GM18526 (cell line): ENCODE results near the gene DHDH.

Experiments
- POLR2A ChIP-seq: IDR thresholded peaks from 3 replicates; pipeline ENCODE4 v1.6.1; 2011; ENCODE audit not compliant: insufficient read length; ENCODE audit errors: extremely low read depth

The DHDH gene

DNA sequence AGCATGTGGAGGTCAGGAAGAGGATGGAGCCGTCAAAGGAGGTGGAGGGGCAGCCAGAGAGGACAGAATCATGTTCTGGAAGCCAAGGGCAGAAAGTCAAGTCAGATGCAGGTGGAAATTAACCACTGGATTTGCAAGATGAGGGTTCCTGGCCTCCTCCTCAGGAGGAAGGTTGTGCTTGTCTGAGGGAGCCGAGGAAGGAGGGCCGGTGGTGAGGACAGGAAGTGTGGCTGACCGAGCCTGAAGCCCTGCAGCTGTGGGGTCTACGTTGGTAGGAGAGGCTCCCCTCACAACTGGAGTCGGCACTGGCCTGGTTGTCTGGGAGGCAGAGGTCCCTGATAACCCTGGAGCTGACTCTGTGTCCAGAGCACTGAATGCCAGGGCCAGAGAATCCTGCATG is 15.4 kb upstream of the DHDH start:
- no peak for TF ChIP-seq POLR2A

DNA sequence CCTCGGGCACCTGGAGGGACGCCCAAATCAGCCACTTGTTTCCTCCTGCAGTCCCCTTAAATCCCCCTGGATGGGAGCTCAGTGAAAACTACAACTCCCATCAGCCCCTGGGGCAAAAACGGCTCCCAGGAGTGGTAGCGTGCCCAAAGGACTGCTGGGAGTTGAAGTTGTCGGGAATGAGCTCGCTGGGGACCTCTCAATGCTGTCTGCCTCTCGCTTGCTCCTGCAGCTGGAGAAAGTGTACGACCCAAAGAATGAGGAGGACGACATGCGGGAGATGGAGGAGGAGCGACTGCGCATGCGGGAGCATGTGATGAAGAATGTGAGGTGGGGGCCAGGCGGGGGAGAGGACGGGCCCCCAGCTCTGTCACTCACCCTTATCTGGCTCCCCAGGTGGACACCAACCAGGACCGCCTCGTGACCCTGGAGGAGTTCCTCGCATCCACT is 14.7 kb upstream of the DHDH start:
- TF ChIP-seq POLR2A: no peak

DNA sequence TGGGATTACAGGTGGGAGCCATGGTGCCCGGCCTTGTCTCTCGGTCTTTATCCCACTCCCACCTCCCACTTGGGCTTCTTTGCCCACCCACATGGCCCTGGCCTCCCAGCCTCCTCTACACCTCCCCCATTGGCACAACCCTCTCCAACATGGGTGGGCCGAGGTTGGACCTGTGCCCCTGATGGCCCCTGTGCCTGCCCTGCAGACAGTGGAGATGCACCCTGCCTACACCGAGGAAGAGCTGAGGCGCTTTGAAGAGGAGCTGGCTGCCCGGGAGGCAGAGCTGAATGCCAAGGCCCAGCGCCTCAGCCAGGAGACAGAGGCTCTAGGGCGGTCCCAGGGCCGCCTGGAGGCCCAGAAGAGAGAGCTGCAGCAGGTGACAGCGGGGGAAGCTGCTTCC is 12.6 kb upstream of the DHDH start:
- TF ChIP-seq POLR2A: no peak

DNA sequence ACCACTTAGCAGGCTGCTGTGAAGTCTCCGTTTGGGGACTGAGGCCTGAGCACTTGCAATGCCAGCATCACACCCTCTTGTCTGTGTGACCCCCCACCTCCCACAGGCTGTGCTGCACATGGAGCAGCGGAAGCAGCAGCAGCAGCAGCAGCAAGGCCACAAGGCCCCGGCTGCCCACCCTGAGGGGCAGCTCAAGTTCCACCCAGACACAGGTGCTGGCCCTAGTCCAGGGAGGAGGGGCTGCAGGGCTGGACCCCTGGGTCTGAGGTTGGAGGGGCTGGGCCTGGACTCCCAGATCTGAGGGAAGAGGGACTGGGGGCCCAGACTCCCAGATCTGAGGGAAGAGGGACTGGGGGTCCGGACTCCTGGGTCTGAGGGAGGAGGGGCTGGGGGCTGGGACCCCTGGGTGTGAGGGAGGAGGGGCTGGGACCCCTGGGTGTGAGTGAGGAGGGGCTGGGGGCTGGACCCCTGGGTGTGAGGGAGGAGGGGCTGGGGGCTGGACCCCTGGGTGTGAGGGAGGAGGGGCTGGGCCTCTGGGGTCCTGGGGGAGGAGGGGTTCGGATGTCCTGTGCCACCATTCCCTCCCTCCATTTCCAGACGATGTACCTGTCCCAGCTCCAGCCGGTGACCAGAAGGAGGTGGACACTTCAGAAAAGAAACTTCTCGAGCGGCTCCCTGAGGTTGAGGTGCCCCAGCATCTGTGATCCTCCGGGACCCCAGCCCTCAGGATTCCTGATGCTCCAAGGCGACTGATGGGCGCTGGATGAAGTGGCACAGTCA is 11.6 kb upstream of the DHDH start:
- TF ChIP-seq POLR2A: no peak

DNA sequence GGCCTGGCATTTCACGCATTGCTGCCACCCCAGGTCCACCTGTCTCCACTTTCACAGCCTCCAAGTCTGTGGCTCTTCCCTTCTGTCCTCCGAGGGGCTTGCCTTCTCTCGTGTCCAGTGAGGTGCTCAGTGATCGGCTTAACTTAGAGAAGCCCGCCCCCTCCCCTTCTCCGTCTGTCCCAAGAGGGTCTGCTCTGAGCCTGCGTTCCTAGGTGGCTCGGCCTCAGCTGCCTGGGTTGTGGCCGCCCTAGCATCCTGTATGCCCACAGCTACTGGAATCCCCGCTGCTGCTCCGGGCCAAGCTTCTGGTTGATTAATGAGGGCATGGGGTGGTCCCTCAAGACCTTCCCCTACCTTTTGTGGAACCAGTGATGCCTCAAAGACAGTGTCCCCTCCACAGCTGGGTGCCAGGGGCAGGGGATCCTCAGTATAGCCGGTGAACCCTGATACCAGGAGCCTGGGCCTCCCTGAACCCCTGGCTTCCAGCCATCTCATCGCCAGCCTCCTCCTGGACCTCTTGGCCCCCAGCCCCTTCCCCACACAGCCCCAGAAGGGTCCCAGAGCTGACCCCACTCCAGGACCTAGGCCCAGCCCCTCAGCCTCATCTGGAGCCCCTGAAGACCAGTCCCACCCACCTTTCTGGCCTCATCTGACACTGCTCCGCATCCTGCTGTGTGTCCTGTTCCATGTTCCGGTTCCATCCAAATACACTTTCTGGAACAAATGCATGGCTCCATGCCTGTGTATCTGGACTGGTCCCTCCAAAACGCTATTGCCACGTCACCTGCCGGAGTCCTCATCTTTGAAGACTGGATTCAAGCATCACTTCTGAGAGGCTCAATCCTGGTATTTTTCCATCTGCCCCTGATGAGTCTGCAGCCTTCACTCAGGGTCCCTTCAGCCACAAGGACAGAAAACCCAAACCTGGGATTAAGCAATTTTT is 10.7 kb upstream of the DHDH start:
- no peak for TF ChIP-seq POLR2A

DNA sequence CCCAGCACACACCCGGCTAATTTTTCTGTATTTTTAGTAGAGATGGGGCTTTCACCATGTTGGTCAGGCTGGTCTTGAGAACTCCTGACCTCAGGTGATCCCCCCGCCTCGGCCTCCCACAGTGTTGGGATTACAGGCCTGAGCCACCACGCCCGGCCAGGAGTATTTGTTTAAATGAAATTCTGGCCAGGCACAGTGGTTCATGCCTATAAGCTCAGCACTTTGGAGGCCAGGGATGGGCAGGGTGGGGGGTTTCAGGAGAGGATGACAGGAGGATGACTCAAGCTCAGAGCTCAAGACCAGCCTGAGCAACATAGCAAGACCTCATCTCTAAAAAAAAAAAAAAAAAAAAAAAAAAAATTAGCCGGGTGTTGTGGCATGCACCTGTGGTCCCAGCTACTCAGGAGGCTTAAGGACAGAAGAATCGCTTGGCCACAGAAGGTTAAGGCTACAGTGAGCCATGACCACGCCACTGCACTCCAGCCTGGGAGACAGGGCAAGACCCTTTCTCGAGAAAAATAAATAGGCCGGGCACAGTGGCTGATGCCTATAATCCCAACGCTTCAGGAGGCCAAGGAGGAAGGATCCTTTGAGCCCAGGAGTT is 8.2 kb upstream of the DHDH start:
- TF ChIP-seq POLR2A: no peak

DNA sequence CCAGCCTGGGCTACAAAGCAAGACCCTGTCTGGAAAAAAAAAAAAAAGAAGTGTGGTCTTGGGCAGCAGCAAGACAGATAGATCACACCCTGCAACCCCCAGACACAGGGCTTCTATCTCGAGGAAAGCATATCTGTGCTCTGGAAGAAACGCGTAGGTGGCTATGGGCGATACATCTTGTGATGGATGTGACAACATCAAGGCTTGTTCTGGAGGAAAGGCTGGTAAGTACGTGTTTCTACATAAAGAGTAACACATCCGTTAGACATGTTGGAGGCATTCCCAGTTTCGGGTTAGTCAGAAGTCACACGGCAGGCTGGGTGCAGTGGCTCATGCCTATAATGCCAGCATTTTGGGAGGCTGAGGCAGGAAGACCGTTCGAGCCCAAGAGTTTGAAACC is 6.6 kb upstream of the DHDH start:
- TF ChIP-seq POLR2A: no peak

DNA sequence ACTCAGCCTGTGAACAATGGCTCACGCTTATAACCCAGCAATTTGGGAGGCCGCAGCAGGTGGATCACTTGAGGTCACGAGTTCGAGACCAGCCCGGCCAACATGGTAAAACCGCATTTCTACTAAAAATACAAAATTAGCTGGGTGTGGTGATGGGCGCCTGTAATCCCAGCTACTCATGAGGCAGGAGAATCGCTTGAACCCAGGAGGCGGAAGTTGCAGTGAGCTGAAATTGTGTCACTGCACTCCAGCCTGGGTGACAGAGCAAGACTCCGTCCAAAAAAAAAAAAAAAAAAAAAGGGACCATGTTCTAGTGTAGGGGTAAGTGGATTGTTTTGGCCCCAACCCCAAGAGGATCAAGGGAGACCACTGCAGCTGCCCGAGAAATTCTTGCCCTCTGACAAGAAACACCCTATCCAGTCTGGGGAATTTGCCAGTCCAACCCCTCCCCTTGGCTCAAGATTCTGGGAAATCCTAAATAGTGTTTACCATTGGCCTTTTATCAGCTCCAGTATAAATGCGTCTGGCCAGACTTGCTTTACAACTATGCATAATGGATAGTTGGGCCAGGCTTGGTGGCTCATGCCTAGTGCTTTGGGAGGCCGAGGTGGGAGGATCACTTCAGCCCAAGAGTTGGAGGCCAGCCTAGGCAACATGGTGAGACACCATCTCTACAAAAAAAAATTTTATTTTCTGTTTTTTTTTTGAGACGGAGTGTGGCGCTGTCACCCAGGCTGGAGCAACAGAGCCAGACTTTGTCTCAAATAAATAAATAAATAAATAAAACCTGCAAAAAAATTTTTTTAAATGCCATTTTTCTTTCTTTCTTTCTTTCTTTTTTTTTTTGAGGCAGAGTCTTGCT is 5.1 kb upstream of the DHDH start:
- no peak for TF ChIP-seq POLR2A

DNA sequence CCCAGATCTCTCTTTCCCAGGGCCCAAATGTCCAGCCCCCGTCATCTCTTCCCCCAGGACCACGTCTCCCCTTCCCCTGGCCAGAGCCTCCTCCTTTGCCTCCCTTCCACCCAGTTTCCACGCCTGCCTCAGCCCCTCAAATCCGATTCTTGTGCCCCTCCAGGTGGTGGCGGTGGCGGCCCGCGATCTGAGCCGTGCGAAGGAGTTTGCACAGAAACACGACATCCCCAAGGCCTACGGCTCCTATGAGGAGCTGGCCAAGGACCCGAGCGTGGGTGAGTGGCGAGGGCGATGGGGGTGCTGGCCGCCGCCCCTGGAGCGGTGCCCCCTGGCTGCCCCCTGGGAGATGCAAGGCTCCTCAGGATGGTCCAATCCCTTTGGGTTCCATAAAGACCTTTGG is 1.3 kb downstream of the DHDH start:
- no peak for TF ChIP-seq POLR2A

DNA sequence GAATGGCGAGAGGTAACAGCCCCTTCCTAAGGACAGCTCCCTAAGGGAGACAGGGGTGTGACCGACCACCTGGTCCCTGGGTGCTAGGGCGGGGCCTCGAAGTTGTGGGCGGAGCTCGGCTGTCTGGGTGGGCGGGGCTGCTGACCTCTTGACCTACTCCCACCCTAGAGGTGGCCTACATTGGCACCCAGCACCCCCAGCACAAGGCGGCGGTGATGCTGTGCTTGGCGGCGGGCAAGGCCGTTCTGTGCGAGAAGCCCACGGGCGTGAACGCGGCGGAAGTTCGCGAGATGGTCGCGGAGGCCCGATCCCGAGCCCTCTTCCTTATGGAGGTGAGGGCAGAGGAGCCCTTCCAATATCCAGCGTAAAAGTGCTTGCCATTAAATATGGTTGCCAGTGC is 2.4 kb downstream of the DHDH start:
- no peak for TF ChIP-seq POLR2A

DNA sequence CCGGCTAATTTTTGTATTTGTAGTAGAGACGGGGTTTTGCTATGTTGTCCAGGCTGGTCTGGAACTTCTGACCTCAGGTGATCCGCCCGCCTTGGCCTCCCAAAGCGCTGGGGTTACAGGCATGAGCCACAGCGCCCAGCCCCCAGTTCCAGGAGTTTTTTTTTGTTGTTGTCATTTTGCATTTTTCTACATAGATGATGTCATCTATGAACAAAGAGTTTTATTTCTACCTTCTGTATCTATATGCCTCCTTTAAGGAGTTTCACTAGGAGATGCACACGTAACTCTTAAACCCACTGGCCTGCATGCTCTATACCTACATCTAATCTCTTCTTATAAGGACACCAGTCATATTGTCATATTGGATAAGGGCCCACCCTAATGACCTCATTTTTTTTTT is 4.8 kb downstream of the DHDH start:
- TF ChIP-seq POLR2A: no peak

DNA sequence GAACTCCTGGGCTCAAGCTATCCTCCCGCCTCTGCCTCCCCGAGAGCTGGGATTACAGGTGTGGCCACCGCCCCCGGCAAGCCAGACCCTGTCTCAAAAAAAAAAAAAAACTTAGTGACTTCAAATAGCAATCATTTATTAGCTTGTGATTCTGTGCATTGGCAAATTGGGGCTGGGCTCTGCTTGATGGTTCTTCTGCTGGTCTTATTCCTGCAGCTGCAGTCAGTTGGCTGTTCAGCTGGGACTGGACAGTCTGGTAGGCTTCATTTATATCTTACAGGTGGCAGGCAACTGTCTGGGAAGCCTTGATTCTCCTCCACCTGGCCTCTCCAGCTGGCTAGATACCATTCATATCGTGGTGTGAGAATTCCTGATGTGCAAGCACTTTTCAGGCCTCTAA is 7.4 kb downstream of the DHDH start:
- no peak for TF ChIP-seq POLR2A

DNA sequence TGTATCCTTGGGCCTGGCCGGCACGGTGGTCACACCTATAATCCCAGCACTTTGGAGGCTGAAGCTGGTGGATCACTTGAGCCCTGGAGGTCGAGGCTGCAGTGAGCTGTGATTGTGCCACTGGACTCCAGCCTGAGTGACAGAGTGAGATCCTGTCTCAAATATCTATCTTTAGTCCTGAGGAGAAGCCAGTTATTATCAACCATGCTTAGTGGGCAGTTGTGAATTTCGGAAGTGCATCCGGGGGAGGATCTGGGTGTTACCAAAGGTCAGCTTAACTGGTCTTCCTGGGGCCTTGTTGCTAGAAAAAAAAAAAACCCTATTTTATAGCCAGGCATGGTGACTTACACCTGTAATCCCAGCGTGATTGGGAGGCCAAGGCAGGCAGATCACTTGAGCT is 9.6 kb downstream of the DHDH start:
- no peak for TF ChIP-seq POLR2A

DNA sequence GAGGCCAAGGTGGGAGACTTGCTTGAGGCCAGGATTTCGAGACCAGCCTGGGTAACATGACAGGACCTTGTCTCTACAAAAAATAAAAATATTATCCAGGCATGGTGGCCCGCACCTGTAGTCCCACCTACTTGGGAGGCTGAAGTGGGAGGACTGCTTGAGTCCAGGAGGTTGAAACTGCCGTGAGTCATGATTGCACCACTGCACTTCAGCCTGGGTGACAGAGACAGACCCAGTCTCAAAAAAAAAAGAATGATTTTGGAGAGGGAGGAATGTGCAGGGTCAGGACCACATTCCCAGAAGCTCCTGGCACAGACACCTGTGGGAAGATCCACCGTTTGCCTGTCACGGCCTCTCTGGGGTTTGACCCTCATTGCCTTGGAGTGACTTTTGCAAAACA is 11.9 kb downstream of the DHDH start:
- no peak for TF ChIP-seq POLR2A

DNA sequence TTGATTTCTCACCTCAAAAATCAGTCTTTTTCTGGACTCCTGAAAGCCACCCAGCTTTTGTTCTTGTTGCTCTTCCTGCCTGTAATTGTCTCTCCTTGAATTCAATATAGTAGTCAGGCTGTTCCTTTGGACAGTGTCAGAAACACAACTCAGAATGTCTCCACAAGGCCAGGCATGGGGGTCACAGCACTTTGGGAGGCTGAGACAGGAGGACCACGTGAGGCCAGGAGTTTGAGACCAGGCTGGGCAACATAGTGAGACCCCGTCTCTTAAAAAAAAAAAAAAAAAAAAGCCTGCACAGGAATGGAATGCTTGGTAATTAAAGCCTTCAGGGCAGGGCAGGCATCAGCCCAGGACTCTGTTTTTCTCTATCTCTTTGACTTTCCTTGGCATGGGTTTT is 12.3 kb downstream of the DHDH start:
- no peak for TF ChIP-seq POLR2A

DNA sequence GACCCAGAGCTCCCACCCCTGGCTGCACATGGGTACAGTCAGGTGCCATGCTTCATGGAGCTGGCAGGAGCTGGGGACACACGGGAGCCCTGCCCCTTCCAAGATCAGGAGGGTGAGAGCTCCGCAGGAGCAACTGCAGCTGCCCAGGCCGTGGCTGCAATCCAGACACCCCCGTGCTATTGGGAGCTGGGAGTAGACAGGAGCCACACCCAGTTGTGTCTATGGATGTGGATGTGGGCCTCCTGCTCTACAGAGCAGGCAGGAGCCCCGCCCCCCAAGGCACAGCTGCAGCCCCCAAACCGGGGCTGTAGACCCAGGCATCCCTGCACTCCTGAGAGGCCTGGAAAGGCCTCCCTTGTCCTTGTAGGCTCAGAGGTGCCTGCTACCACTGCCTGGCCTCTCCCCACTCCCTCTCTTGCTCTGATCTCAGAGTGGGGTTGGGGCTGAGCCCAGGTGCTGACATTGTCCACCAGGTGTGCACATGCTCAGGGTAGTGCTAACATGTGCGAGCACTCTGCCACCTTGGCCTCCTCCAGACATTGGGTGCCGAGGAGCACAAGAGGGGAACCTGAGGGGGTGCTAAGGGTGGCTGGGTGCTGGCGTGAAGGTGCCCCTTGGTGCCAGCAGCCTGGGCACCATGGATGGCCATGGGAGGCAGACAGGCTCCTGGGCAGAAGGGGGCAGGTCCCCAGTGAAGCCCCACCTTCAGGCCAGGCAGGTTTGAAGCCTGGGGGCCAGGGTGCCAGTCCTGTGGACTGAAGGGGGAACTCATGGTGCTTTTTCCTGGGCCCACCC is 13.2 kb downstream of the DHDH start:
- TF ChIP-seq POLR2A: no peak
